Kidney epithelial cell (primary cell): ENCODE data around the gene TGFA. TPM values are rescaled to one million over a fixed set of nuclear protein-coding genes. Genes with fewer than 3 reads are reported as not detected.

Source experiments
- DNase-seq: peaks from one replicate; pipeline ENCODE4 v3.0.0-alpha.2; 2010; ENCODE audit warnings: low read depth
- H3K27me3 ChIP-seq: 2 replicates; pipeline ENCODE4 v1.6.0; 2011; ENCODE audit warnings: low read length; ENCODE audit not compliant: control insufficient read depth, insufficient read depth
- H3K36me3 ChIP-seq: 2 replicates; pipeline ENCODE4 v1.5.1; 2011; ENCODE audit warnings: low read length; ENCODE audit not compliant: control insufficient read depth, insufficient read depth
- H3K4me3 ChIP-seq: 2 replicates; pipeline ENCODE4 v1.5.1; 2011; ENCODE audit warnings: low read depth, mild to moderate bottlenecking, control low read depth, low read length
- total RNA-seq: library from RNA; depleted of rRNA; stranded (reverse); fragments of >200 nt; gene quantifications from 2 replicates; pipeline ENCODE4 v1.2.3, GENCODE V29; 2015
- TF ChIP-seq, protein P1 (sequence below): IDR thresholded peaks from 2 replicates; pipeline ENCODE4 v1.5.1; 2011; ENCODE audit warnings: mild to moderate bottlenecking, moderate library complexity, low read length, control low read depth, inconsistent platforms; ENCODE audit not compliant: insufficient read depth, poor library complexity, severe bottlenecking

Gene TGFA
- total RNA-seq, 1 donor from 2014 or later, result 72.1 TPM

DNA sequence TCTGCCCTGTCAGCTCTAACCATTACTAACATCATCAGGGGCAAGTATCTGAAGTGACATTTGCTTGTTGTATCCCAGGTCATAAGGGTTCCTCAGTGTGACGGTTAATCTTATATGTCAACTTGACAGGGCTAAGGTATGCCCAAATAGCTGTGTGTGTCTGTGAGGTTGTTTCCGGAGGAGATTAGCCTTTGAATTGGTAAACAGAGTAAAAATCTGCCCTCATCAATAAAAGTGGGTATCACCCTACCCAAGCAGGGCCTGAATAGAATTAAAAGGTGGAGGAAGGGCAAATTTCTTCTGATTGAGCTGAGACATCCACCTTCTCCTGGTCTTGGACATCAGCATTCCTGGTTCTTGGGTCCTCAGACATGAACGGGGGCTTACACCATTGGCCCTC, 12.8 kb upstream of the TGFA start:
- no peaks in the 10 kb centered on the region for H3K27me3 ChIP-seq
- DNase-seq, result no peak
- TF ChIP-seq, protein P1, sequence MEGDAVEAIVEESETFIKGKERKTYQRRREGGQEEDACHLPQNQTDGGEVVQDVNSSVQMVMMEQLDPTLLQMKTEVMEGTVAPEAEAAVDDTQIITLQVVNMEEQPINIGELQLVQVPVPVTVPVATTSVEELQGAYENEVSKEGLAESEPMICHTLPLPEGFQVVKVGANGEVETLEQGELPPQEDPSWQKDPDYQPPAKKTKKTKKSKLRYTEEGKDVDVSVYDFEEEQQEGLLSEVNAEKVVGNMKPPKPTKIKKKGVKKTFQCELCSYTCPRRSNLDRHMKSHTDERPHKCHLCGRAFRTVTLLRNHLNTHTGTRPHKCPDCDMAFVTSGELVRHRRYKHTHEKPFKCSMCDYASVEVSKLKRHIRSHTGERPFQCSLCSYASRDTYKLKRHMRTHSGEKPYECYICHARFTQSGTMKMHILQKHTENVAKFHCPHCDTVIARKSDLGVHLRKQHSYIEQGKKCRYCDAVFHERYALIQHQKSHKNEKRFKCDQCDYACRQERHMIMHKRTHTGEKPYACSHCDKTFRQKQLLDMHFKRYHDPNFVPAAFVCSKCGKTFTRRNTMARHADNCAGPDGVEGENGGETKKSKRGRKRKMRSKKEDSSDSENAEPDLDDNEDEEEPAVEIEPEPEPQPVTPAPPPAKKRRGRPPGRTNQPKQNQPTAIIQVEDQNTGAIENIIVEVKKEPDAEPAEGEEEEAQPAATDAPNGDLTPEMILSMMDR, result no peak
- H3K36me3 ChIP-seq, result no peaks in the 10 kb centered on the region
- H3K4me3 ChIP-seq, result no peak overlapping the region

- TF ChIP-seq, protein P1, result no peak
- no peak overlapping the region for H3K4me3 ChIP-seq
- H3K27me3 ChIP-seq, result no peaks in the 10 kb centered on the region
- no peaks in the 10 kb centered on the region for H3K36me3 ChIP-seq
- DNase-seq, result no peak
Observed at GRCh38 chr2:70565039-70565731, 11.6 kb upstream of the TGFA start.

GRCh38 chr2:70561893-70562292, 8.3 kb upstream of the TGFA start:
- H3K4me3 ChIP-seq, result no peak overlapping the region
- no peaks in the 10 kb centered on the region for H3K36me3 ChIP-seq
- DNase-seq, result no peak
- TF ChIP-seq, protein P1, result no peak
- no peaks in the 10 kb centered on the region for H3K27me3 ChIP-seq

DNA sequence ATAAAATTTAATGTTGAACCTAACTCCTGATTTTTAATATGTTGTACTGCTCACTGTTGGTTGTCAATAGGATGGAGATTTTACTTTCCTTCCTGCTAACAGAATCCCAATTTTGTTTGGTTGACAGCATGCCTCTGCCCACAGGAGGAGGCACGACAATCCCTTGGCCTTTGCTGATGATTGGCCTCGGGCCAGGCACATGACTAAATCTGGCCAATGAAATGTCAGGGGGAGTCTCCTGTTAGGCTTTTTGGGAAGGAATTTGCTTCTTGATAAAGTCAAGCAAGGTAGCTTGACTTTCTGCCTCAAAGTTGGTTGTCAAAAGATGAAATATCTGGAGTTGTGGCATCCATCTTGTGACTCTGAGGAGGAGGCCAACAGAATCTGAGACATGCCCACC, 6.8 kb upstream of the TGFA start:
- DNase-seq, result no peak
- no peaks in the 10 kb centered on the region for H3K36me3 ChIP-seq
- H3K27me3 ChIP-seq, result no peaks in the 10 kb centered on the region
- TF ChIP-seq, protein P1, result no peak
- no peak overlapping the region for H3K4me3 ChIP-seq

- Histone ChIP-seq H3K36me3 (no peaks in the 10 kb centered on the region), H3K27me3 (no peaks in the 10 kb centered on the region), H3K4me3 (no peak overlapping the region)
- DNase-seq, result no peak
- TF ChIP-seq, protein P1, result no peak
Observed at GRCh38 chr2:70560040-70560439, 6.4 kb upstream of the TGFA start.
